WTC11 (cell line): ENCODE measurements around the gene GLRX2. TPM values are rescaled to one million over a fixed set of nuclear protein-coding genes. Genes with fewer than 3 reads are reported as not detected.

ENCODE experiments used
- AR ChIP-seq: fragments of 250-450 bp; sonication (Bioruptor Pico); IDR thresholded peaks from 2 replicates; pipeline ENCODE4 v1.9.0; 2021; ENCODE audit warnings: mild to moderate bottlenecking
- ATF2 ChIP-seq: sonication (generic); formaldehyde crosslinking; IDR thresholded peaks from 2 replicates; pipeline ENCODE4 v1.8.1; 2022; ENCODE audit warnings: low read depth, missing genetic modification reagents, borderline replicate concordance
- ATF6 ChIP-seq: sonication (generic); formaldehyde crosslinking; IDR thresholded peaks from 2 replicates; pipeline ENCODE4 v1.8.1; 2023; ENCODE audit warnings: mild to moderate bottlenecking, missing genetic modification reagents
- CDX4 ChIP-seq: fragments of 250-450 bp; sonication (Bioruptor Pico); IDR thresholded peaks from 2 replicates; pipeline ENCODE4 v1.9.0; 2021; ENCODE audit warnings: moderate library complexity, mild to moderate bottlenecking, inconsistent platforms, borderline replicate concordance
- CTCF ChIP-seq: fragments of 200-600 bp; IDR thresholded peaks from 2 replicates; pipeline ENCODE4 v1.8.0; 2022; ENCODE audit warnings: antibody characterized with exemption
- ERG ChIP-seq: fragments of 250-450 bp; sonication (Bioruptor Pico); IDR thresholded peaks from 2 replicates; pipeline ENCODE4 v1.8.0; 2021; ENCODE audit warnings: mild to moderate bottlenecking
- ESRRA ChIP-seq: sonication (generic); formaldehyde crosslinking; IDR thresholded peaks from 2 replicates; pipeline ENCODE4 v1.8.1; 2022; ENCODE audit warnings: mild to moderate bottlenecking, missing genetic modification reagents, borderline replicate concordance
- ETV6 ChIP-seq: sonication (generic); formaldehyde crosslinking; IDR thresholded peaks from 2 replicates; pipeline ENCODE4 v1.8.1; 2022; ENCODE audit warnings: mild to moderate bottlenecking, missing genetic modification reagents
- JAZF1 ChIP-seq: fragments of 250-450 bp; sonication (Bioruptor Pico); IDR thresholded peaks from 2 replicates; pipeline ENCODE4 v1.9.0; 2021; ENCODE audit warnings: moderate library complexity, mild to moderate bottlenecking, inconsistent platforms
- MAX ChIP-seq: sonication (generic); formaldehyde crosslinking; IDR thresholded peaks from 2 replicates; pipeline ENCODE4 v1.8.0; 2022; ENCODE audit warnings: mild to moderate bottlenecking, missing genetic modification reagents
- MLX ChIP-seq: sonication (generic); formaldehyde crosslinking; IDR thresholded peaks from 2 replicates; pipeline ENCODE4 v1.8.1; 2023; ENCODE audit warnings: mild to moderate bottlenecking, missing genetic modification reagents, moderate library complexity
- MYBL2 ChIP-seq: sonication (generic); formaldehyde crosslinking; IDR thresholded peaks from 2 replicates; pipeline ENCODE4 v1.8.1; 2023; ENCODE audit warnings: mild to moderate bottlenecking, moderate library complexity, missing genetic modification reagents
- TEAD4 ChIP-seq: sonication (generic); formaldehyde crosslinking; IDR thresholded peaks from 2 replicates; pipeline ENCODE4 v1.8.0; 2022; ENCODE audit warnings: mild to moderate bottlenecking, missing genetic modification reagents
- TP53 ChIP-seq: sonication (generic); formaldehyde crosslinking; IDR thresholded peaks from 2 replicates; pipeline ENCODE4 v1.8.1; 2023; ENCODE audit warnings: mild to moderate bottlenecking, missing genetic modification reagents
- USF1 ChIP-seq: sonication (generic); formaldehyde crosslinking; IDR thresholded peaks from 2 replicates; pipeline ENCODE4 v1.8.0; 2022; ENCODE audit warnings: mild to moderate bottlenecking, missing genetic modification reagents
- ZMAT4 ChIP-seq: fragments of 250-450 bp; sonication (Bioruptor Pico); IDR thresholded peaks from 2 replicates; pipeline ENCODE4 v1.9.0; 2021; ENCODE audit warnings: mild to moderate bottlenecking
- ZNF138 ChIP-seq: sonication (generic); formaldehyde crosslinking; conservative IDR thresholded peaks from 2 replicates; pipeline ENCODE4 v1.8.1; 2022; ENCODE audit warnings: mild to moderate bottlenecking, moderate library complexity, missing genetic modification reagents
- ZNF232 ChIP-seq: sonication (generic); formaldehyde crosslinking; IDR thresholded peaks from 2 replicates; pipeline ENCODE4 v1.8.0; 2022; ENCODE audit warnings: mild to moderate bottlenecking, missing genetic modification reagents
- ZNF317 ChIP-seq: sonication (generic); formaldehyde crosslinking; IDR thresholded peaks from 2 replicates; pipeline ENCODE4 v1.8.1; 2023; ENCODE audit warnings: low read depth, mild to moderate bottlenecking, moderate library complexity, missing genetic modification reagents, borderline replicate concordance
- ZNF512 ChIP-seq: sonication (generic); formaldehyde crosslinking; IDR thresholded peaks from 2 replicates; pipeline ENCODE4 v1.8.1; 2022; ENCODE audit warnings: missing genetic modification reagents, borderline replicate concordance
- ZNF671 ChIP-seq: fragments of 250-450 bp; sonication (Bioruptor Pico); IDR thresholded peaks from 2 replicates; pipeline ENCODE4 v1.8.0; 2021; ENCODE audit warnings: mild to moderate bottlenecking
- total RNA-seq: library from RNA; stranded (reverse); gene quantifications from 3 replicates; pipeline ENCODE4 v1.2.3, GENCODE V29; 2021

GLRX2 gene
- total RNA-seq, 1 experiment from 2014 or later: 8.4 TPM

- no peak for TF ChIP-seq ZNF232 (CRISPR knock-in tag)
- TF ChIP-seq ETV6 (CRISPR knock-in tag): peak; percentile 90
- no peak for TF ChIP-seq JAZF1
- TF ChIP-seq ESRRA (CRISPR knock-in tag): peak; percentile 91
- no peak for TF ChIP-seq ATF2 (CRISPR knock-in tag)
- TF ChIP-seq MYBL2: peak; percentile 86
- no peak for TF ChIP-seq CDX4 (CRISPR knock-in tag)
- no peak for TF ChIP-seq MLX (CRISPR knock-in tag)
- TF ChIP-seq ZMAT4 (CRISPR knock-in tag): no peak
- TF ChIP-seq ATF6: no peak
- TF ChIP-seq ERG (CRISPR knock-in tag): 0 out of 2 replicates have a peak, but pooled peaks have one; percentile 39
- TF ChIP-seq ZNF138 (CRISPR knock-in tag): no peak
- TF ChIP-seq ZNF317 (CRISPR knock-in tag): 0 out of 2 replicates have a peak, but pooled peaks have one; percentile 44
- TF ChIP-seq ZNF512 (CRISPR knock-in tag): no peak
- TF ChIP-seq MAX: peak; percentile 96
- TF ChIP-seq TEAD4 (CRISPR knock-in tag): peak; percentile 68; the same call in 1 of the 2 replicates
- TF ChIP-seq CTCF: peak; percentile 89
- TF ChIP-seq USF1 (CRISPR knock-in tag): peak; percentile 56
- no peak for TF ChIP-seq ZNF671 (CRISPR knock-in tag)
- TF ChIP-seq AR: no peak
- TF ChIP-seq TP53 (CRISPR knock-in tag): no peak
Observed at GRCh38 chr1:193121616-193122593, 16.7 kb upstream of the GLRX2 start, which contains the start of gene CDC73 (continued).
